ENCODE measurements around the gene IFI44. TPM values are rescaled to one million over a fixed set of nuclear protein-coding genes. Genes with fewer than 3 reads are reported as not detected.

IFI44 gene
- total RNA-seq, 2 experiments from 2014 or later: not detected

- Histone ChIP-seq H3K4me1 (ENCODE audit: insufficient read depth, low read length, poor library complexity, severe bottlenecking) (no peaks in the 10 kb centered on the region), H2AFZ (ENCODE audit: low read length) (no peak overlapping the region), H3K36me3 (ENCODE audit: insufficient read depth, low read length) (no peaks in the 10 kb centered on the region), H3K4me3 (ENCODE audit: low read depth, low read length, poor library complexity, severe bottlenecking) (no peak overlapping the region), H3K4me2 (ENCODE audit: low read length) (no peak overlapping the region), H3K9me2 (ENCODE audit: insufficient read depth, low read length) (no peaks in the 10 kb centered on the region), H3K9me3 (ENCODE audit: low read length) (no peaks in the 10 kb centered on the region), H4K20me1 (ENCODE audit: insufficient read depth, low read length) (no peaks in the 10 kb centered on the region), H3K79me2 (ENCODE audit: insufficient read depth, low read depth, low read length) (no peaks in the 10 kb centered on the region), H3K27ac (ENCODE audit: low read depth, low read length, poor library complexity, severe bottlenecking) (no peak overlapping the region)
- no peak for TF ChIP-seq EZH2phosphoT487 (IDR thresholded peaks at IDR 0.05; ENCODE audit: borderline replicate concordance, low read depth, low read length)
- TF ChIP-seq CTCF (conservative IDR thresholded peaks at IDR 0.05; ENCODE audit: low read length): no peak
- intact Hi-C loops (cut with micrococcal nuclease; ENCODE audit: unreplicated experiment): no loop called here
- ChIA-PET CTCF (ENCODE audit: unreplicated experiment) (no interaction called here), POLR2A (no interaction called here)
- DNase-seq (ENCODE audit: low spot score): no peak
- BruUV-seq (replicated peaks): no TSS peak
These were observed 15.1 kb downstream of the IFI44 start for GRCh38 chr1:78664763-78665162.

- Histone ChIP-seq H3K4me1 (ENCODE audit: insufficient read depth, low read length, poor library complexity, severe bottlenecking) (no peaks in the 10 kb centered on the region), H3K4me3 (ENCODE audit: low read depth, low read length, poor library complexity, severe bottlenecking) (no peak overlapping the region), H2AFZ (ENCODE audit: low read length) (no peak overlapping the region), H3K9me3 (ENCODE audit: low read length) (no peaks in the 10 kb centered on the region), H3K36me3 (ENCODE audit: insufficient read depth, low read length) (no peaks in the 10 kb centered on the region), H3K9me2 (ENCODE audit: insufficient read depth, low read length) (no peaks in the 10 kb centered on the region), H3K4me2 (ENCODE audit: low read length) (no peak overlapping the region), H3K27ac (ENCODE audit: low read depth, low read length, poor library complexity, severe bottlenecking) (no peak overlapping the region), H3K79me2 (ENCODE audit: insufficient read depth, low read depth, low read length) (no peaks in the 10 kb centered on the region), H4K20me1 (ENCODE audit: insufficient read depth, low read length) (no peaks in the 10 kb centered on the region)
- no TSS peak for BruUV-seq (replicated peaks)
- ChIA-PET CTCF (ENCODE audit: unreplicated experiment) (no interaction called here), POLR2A (no interaction called here)
- TF ChIP-seq EZH2phosphoT487 (IDR thresholded peaks at IDR 0.05; ENCODE audit: borderline replicate concordance, low read depth, low read length): no peak
- no peak for TF ChIP-seq CTCF (conservative IDR thresholded peaks at IDR 0.05; ENCODE audit: low read length)
- DNase-seq (ENCODE audit: low spot score): no peak
- intact Hi-C loops (cut with micrococcal nuclease; ENCODE audit: unreplicated experiment): no loop called here
These were observed 16.2 kb downstream of the IFI44 start for GRCh38 chr1:78665809-78666208.

GRCh38 chr1:78667939-78668338, 18.3 kb downstream of the IFI44 start:
- Histone ChIP-seq H3K36me3 (ENCODE audit: insufficient read depth, low read length) (no peaks in the 10 kb centered on the region), H3K9me2 (ENCODE audit: insufficient read depth, low read length) (no peaks in the 10 kb centered on the region), H2AFZ (ENCODE audit: low read length) (no peak overlapping the region), H3K9me3 (ENCODE audit: low read length) (no peaks in the 10 kb centered on the region), H4K20me1 (ENCODE audit: insufficient read depth, low read length) (no peaks in the 10 kb centered on the region), H3K4me3 (ENCODE audit: low read depth, low read length, poor library complexity, severe bottlenecking) (no peak overlapping the region), H3K4me2 (ENCODE audit: low read length) (no peak overlapping the region), H3K27ac (ENCODE audit: low read depth, low read length, poor library complexity, severe bottlenecking) (no peak overlapping the region), H3K4me1 (ENCODE audit: insufficient read depth, low read length, poor library complexity, severe bottlenecking) (no peaks in the 10 kb centered on the region), H3K79me2 (ENCODE audit: insufficient read depth, low read depth, low read length) (no peaks in the 10 kb centered on the region)
- CTCF ChIA-PET (ENCODE audit: unreplicated experiment): no interaction called here
- POLR2A ChIA-PET: no interaction called here
- no peak for TF ChIP-seq EZH2phosphoT487 (IDR thresholded peaks at IDR 0.05; ENCODE audit: borderline replicate concordance, low read depth, low read length)
- no peak for TF ChIP-seq CTCF (conservative IDR thresholded peaks at IDR 0.05; ENCODE audit: low read length)
- intact Hi-C loops (cut with micrococcal nuclease; ENCODE audit: unreplicated experiment): no loop called here
- BruUV-seq (replicated peaks): no TSS peak
- DNase-seq (ENCODE audit: low spot score): no peak

All from OCI-LY7 (cell line).